Measurements from ENCODE around the gene DUOXA2. TPM values are rescaled to one million over a fixed set of nuclear protein-coding genes. Genes with fewer than 3 reads are reported as not detected.

Gene DUOXA2
- total and polyA plus RNA-seq, 2 of the 4 experiments (the other 2 are of a cell fraction), result not detected

- Histone ChIP-seq H2BK120ac (ENCODE audit: low read depth, low read length) (no peak overlapping the region), H2AK9ac (replicated peaks; ENCODE audit: low read depth, low read length, poor library complexity) (peak overlapping the region; percentile 28), H3K18ac (ENCODE audit: low read depth, low read length) (no peak overlapping the region), H2BK5ac (ENCODE audit: low read depth, low read length, poor library complexity, severe bottlenecking) (no peak overlapping the region), H3K27ac (ENCODE audit: insufficient read depth, low read length) (no peak overlapping the region), H3K36me3 (ENCODE audit: control insufficient read depth, insufficient read depth, low read length) (no peaks in the 10 kb centered on the region), H3K14ac (replicated peaks; ENCODE audit: low read depth, low read length) (no peak overlapping the region), H2AFZ (replicated peaks; ENCODE audit: low read length, poor library complexity) (no peak overlapping the region), H3K23ac (ENCODE audit: low read depth, low read length) (no peak overlapping the region), H4K20me1 (ENCODE audit: insufficient read depth, low read length) (no peaks in the 10 kb centered on the region), H2BK15ac (ENCODE audit: low read depth, low read length) (no peak overlapping the region), H3K4me3 (ENCODE audit: insufficient read depth, low read depth, low read length) (no peak overlapping the region), H2AK5ac (ENCODE audit: low read depth, low read length) (no peak overlapping the region), H4K91ac (ENCODE audit: insufficient read depth, low read depth, low read length) (no peak overlapping the region), H3K27me3 (ENCODE audit: control insufficient read depth, insufficient read depth, low read length) (peaks cover 65% of the 10 kb centered on the region), H3K4me2 (ENCODE audit: low read depth, low read length) (no peak overlapping the region), H3K9ac (ENCODE audit: low read depth, low read length) (no peak overlapping the region), H3K79me1 (ENCODE audit: low read depth in 1 of 2, low read length in 2 of 2) (no peaks in the 10 kb centered on the region), H3K9me1 (ENCODE audit: insufficient read depth, low read length) (no peaks in the 10 kb centered on the region), H2BK20ac (ENCODE audit: low read depth, low read length) (no peak overlapping the region), H3K56ac (ENCODE audit: extremely low read depth, insufficient read depth, low read length) (no peak overlapping the region), H4K8ac (ENCODE audit: low read depth in 2 of 2, low read length in 2 of 2) (no peak overlapping the region), H3K4me1 (ENCODE audit: control insufficient read depth, insufficient read depth, low read length) (no peaks in the 10 kb centered on the region; the same call in 1 of the 2 replicates), H3K9me3 (ENCODE audit: control insufficient read depth, insufficient read depth, low read length) (no peaks in the 10 kb centered on the region), H3K4ac (ENCODE audit: low read depth, low read length) (no peak overlapping the region), H4K5ac (ENCODE audit: low read depth, low read length) (no peak overlapping the region)
- no TSS peak for BruUV-seq (replicated peaks)
- POLR2A ChIA-PET (ENCODE audit: unreplicated experiment), result no interaction called here
- ATAC-seq (ENCODE audit: low read depth) (no peak), DNase-seq (no peak)
- CTCF ChIA-PET, result no interaction called here
- intact Hi-C loops (cut with micrococcal nuclease) (loop anchor here (5.0 kb wide), 1 partner anchor 264 kb away; no protein-coding TSS in a partner anchor), dilution Hi-C loops (cut with HindIII; ENCODE audit: low sequenced_read_pairs, unreplicated experiment) (no loop called here), in situ Hi-C loops (cut with MboI; ENCODE audit: low sequenced_read_pairs) (no loop called here)
- no peak for TF ChIP-seq FOS (IDR thresholded peaks at IDR 0.05; ENCODE audit: low read depth, low read length)
- no peak for TF ChIP-seq NFE2L2 (IDR thresholded peaks at IDR 0.05; ENCODE audit: low read depth, low read length)
- TF ChIP-seq SMC3 (IDR thresholded peaks at IDR 0.05; ENCODE audit: low read depth, low read length), result no peak
- no peak for TF ChIP-seq RAD21 (IDR thresholded peaks at IDR 0.05; ENCODE audit: low read length)
- WGBS, 2 experiments (ENCODE audit: extremely low coverage in 2 of 2, insufficient read length in 1 of 2), result 20% methylated on average over 2 of the region's 19 CpGs; no CpG with 5 or more reads in 1 of the 2 experiments
Observed at GRCh38 chr15:45116006-45116481, 1.9 kb downstream of the DUOXA2 start.
